Frontal cortex (tissue), 4 donors: ENCODE results near the gene POLR2A. TPM values are rescaled to one million over a fixed set of nuclear protein-coding genes. Genes with fewer than 3 reads are reported as not detected.
A peak's percentile ranks its signal among the peaks of the same experiment; 100 is the strongest.

ENCODE experiments used
- DNase-seq, 2 donors: peaks; one replicate each; pipeline ENCODE4 v3.0.0; 2012; ENCODE audit warnings: low spot score in 2 of 2
- FAIRE-seq: peaks from 2 replicates; lab custom pipeline; 2012; peaks lifted over from hg19 to GRCh38; lab: Jason Lieb, UNC
- total RNA-seq: library from RNA; depleted of rRNA; stranded (reverse); fragments of >200 nt; gene quantifications from one replicate; pipeline ENCODE4 v1.2.3, GENCODE V29; 2014
- donor health status: control.
- donor health status: control.
- donor health status: control.

Gene POLR2A
- total RNA-seq, result 33.0 TPM

DNA sequence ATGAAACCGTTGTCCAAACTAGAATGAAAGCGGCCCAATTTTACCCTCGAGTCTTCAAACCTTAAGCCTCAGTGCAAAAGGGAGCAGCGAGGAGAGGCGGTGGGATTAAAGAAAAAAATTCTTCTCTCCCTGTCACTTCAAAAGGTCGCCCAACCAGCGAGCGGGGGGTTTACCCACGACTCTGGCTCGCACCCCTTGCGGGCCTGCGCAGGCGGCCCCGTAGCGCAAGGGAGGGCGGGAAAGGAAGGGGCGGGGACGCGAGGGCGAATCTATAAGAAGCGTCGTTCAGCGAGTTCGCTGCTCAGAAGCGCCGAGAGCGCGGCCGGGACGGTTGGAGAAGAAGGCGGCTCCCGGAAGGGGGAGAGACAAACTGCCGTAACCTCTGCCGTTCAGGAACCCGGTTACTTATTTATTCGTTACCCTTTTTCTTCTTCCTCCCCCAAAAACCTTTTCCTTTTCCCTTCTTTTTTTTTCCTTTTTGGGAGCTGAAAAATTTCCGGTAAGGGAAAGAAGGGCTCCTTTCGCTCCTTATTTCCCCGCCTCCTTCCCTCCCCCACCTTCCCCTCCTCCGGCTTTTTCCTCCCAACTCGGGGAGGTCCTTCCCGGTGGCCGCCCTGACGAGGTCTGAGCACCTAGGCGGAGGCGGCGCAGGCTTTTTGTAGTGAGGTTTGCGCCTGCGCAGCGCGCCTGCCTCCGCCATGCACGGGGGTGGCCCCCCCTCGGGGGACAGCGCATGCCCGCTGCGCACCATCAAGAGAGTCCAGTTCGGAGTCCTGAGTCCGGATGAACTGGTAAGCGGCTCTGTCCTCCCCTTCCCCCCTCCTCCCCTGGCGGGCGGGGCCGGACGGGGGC, at the start of gene POLR2A:
TSS of gene POLR2A (plus strand) at position 300 of the 852 bp plus-strand sequence.
- FAIRE-seq (no peak), DNase-seq (peak; percentile 89 to 95)

DNA sequence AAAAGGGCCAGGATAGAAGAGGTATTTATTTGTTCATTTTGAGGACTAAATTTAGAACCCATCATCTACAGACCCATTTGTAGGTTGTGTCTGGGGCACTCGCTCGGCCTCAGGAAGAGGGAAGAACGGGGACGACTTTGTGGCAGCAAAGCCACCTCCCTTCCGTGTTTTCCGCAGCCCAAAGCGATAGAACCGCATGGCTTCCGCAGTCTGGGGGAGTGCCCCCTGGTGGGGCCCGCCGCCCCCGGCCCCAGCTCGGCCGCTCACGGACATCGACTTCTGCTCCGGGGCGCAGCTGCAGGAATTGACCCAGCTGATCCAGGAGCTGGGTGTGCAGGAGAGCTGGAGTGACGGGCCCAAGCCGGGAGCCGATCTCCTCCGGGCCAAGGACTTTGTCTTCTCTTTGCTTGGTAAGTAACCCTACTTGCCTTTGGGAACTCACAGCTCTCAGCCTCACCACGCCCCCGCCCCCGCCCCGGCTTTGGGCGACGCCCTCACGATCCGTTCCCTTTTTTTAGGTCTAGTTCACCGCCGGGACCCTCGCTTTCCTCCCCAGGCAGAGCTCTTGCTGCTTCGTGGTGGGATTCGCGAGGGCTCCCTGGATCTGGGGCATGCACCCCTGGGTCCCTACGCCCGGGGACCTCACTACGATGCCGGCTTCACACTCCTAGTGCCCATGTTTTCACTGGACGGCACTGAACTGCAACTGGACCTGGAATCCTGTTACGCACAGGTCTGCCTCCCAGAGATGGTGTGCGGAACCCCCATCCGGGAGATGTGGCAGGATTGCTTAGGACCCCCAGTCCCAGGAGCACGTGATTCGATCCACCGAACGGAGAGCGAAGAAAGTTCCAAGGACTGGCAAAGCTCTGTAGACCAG, 48.2 kb upstream of the POLR2A start:
- FAIRE-seq (no peak), DNase-seq (no peak)

DNA sequence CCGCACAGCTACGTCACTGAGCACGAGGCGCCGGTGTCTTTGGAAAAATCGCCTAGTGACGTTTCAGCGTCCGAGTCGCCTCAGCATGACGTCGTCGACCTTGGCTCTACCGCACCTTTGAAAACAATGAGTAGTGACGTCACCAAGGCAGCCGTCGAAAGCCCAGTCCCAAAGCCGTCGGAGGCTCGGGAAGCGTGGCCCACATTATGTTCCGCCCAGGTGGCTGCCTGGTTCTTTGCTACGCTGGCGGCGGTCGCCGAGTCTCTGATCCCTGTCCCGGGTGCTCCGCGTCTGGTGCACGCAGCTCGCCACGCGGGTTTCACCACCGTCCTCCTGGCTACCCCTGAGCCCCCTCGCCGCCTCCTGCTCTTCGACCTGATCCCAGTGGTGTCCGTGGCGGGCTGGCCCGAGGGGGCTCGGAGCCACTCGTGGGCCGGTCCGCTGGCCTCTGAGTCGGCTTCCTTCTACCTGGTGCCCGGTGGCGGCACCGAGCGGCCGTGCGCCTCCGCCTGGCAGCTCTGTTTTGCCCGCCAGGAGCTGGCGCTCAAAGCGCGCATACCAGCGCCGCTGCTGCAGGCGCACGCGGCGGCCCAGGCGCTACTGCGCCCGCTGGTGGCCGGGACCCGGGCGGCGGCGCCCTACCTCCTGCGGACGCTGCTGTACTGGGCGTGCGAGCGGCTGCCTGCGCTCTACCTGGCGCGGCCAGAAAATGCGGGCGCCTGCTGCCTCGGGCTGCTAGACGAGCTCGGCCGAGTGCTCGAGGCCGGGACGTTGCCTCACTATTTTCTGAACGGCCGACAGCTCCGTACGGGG, 47.4 kb upstream of the POLR2A start:
- no peak for FAIRE-seq
- DNase-seq, result peak; percentile 87 to 88

DNA sequence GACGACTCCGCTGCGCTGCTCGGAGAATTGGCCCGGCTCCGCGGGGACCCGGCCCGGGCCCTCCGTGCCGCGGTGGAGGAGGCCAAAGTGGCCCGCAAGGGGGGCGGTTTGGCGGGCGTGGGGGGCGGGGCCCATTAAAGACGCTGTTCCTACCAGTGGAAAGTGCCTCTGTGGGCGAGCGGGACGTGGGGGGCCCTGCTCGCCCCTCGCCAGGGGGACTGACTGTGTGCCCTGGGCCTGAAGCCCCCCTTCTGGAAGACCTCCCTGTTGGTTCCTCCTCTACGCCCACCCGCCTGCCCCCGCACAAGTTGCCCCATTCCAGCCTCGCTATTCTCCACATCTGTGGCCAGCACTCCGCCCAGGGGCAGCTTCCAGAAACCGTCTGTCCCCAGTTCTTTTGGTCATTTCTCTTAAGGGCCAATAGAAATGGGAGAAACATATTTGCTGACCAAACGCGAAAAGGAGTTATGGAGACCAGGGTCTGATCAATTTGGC, 46.8 kb upstream of the POLR2A start:
- FAIRE-seq, result no peak
- no peak for DNase-seq

DNA sequence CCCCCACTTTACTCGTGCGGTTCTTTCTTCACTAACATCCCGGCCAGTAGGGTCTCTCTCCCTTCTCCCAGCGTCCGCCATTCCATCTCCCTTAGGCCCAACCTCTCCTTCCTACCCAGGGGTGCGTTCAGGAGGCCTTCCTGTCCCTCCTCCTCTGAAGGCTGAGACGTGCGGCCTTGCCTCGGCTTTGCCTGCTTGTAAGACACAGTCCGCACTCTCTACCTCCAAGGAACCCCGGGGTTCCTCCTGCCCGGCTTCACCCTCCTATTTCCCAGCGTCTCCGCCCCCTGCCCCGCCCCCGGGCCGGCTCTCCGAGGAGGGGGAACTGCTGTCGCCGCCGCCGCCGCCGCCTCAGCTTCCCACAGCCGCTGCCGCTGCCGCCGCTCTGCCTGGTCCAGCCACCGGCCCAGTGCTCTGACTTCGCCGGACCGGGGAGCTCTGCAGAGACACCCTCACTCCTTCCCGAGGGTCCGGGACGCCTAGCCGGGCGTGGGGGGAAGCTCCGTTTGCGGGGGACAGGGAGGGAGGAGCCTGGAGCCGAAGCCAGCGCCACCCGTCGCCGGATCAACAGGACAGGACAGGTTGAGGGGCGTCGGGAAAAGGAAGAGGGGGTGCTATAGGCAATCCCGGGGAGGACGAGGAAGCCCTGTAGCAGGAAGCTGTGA, 46.1 kb upstream of the POLR2A start:
- no peak for FAIRE-seq
- peak; percentile 59 to 63 for DNase-seq

DNA sequence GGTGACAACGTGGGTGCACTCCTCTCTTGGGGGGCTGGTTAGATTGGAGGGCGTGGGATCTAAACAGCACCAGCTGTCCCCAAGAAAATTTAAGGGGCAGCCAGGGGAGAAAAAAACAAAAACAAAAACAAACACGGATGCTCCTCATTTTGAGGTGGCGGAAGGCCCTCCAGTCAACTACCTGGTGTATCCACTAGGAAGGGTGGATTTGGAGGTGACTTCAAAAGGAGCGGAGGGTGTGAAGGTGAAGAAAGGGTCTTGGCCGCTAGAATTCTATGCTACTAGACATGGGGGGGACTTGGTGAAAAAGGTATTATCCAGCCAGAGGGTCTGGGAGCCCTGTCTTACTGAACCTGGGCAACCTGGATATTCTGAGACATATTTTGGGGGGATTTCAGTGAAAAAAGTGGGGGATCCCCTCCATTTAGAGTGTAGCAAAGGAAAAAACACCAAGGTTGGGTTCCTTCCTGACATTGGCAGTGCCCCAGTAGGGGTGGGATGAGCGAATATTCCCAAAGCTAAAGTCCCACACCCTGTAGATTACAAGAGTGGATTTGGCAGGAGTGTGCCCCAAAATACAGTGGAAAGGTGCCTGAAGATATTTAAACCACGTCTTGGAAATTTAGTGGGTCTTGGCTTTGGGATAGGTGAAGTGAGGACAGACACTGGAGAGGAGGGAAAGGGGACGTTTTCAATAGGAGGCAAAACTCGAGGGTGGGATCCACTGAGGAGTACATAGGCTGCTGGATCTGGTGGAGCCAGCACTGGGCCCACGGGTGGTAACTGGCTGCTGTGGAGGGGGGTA, 45.3 kb upstream of the POLR2A start:
- DNase-seq (no peak), FAIRE-seq (no peak)

DNA sequence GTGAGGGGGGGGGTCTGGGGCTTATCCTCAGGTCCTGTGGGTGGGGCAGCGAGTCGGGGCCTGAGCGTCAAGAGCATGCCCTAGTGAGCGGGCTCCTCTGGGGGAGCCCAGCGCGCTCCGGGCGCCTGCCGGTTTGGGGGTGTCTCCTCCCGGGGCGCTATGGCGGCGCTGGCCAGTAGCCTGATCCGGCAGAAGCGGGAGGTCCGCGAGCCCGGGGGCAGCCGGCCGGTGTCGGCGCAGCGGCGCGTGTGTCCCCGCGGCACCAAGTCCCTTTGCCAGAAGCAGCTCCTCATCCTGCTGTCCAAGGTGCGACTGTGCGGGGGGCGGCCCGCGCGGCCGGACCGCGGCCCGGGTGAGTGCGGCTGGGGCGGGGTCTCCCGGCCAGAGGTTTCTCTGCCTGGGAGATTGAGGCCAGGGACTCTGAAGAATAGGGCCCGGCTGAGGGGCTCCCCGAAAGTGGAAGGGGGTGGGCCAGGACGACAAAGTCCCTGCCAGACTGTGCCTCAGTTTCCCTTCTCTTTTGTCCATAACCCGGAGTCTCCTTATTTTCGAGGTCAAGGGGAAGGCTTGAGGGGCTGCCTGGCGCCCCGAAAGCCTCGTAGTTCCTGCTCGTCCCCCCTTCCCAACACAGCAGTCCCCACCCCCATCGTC, 44.6 kb upstream of the POLR2A start, which contains the start of gene FGF11:
TSS of gene FGF11 (plus strand) at position 51 of the 651 bp plus-strand sequence. CDS start at position 160, 109 bp downstream.
- FAIRE-seq (no peak), DNase-seq (no peak)

DNA sequence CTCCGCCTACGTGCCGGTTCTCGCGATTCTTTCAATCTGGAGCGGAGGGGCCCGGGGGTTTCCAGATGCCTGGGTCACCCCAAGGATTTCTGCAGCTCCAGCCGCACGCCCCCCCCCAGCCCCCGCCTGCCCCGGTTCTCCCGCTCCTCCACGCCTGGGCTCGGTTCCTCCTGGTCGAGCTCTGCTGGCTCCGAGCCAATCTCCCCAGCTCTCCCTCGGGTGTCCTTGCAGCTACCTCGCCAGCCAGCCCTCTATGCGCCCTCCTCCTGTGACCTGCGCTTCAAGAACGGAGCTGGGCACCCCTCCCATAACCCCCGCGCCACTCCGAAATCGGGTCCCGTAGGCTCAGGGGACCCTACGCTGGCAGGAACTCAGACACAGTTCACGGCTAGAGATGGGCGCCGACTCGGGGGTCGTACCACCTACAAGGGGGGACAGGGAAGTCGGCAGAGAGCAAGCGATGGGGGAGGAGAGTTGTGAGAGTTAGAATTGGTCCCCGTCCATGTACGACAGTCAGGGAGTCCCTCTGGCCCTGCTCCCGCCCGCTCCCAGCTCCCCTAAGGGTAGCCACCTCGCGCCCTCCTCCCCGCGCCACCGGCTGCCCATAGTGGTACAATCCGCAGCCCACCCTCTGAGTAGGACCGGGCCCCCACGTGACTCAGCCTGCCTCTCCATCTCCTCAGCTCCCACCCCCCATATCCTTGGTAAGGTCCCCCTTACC, 43.9 kb upstream of the POLR2A start:
- no peak for FAIRE-seq
- no peak for DNase-seq

DNA sequence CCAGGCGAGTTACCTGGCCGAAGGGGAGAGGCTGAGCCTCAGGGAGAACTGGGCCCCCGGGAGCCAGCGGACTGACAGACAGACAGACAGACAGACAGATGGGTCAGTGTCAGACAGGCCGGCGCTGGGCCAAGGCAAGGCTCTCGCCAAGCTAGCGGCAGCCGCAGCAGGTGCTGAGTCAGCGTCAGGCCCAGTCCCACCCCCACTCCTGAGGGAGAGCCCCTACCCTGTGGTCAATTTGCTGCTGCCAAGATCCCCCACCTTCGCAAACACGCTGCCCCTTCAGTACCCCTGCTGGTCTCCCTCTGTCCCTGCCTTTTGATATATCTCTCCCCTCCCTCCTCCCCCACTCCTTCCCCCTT, 43.4 kb upstream of the POLR2A start:
- DNase-seq (no peak), FAIRE-seq (no peak)

DNA sequence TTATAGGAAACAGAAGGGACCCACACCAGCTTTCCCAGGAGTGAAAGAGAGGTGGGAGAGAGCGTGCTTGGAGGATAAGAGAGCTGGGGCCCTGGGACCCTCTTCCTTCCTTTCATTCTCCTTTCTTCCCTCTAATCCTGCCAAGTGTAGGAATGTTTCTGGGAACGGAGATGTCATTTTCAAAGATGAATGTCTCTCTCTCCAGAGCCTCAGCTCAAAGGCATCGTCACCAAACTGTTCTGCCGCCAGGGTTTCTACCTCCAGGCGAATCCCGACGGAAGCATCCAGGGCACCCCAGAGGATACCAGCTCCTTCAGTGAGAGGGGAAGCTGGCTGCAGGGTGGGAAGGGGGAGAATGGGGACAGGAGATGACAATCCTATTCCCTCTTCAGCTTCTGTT, 42.9 kb upstream of the POLR2A start:
- DNase-seq, result no peak
- FAIRE-seq, result no peak

DNA sequence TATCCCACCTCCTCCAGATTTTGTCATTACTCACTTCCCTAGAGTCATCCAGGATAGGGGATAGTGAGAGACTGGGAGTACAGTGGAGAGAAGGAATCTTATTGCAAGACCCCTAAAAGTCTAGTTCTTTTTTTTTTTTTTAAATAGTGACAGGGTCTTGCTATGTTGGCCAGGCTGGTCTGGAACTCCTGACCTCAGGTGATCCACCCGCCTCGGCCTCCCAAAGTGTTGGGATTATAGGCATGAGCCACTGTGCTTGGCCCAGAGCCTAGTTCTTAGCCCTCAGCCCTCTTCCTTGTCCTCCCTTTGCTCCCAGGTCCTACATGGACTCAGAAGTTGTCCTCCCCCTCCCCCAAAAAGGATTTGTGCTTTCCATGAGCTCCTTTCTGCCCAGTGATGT, 42.0 kb upstream of the POLR2A start:
- FAIRE-seq, result no peak
- no peak for DNase-seq

DNA sequence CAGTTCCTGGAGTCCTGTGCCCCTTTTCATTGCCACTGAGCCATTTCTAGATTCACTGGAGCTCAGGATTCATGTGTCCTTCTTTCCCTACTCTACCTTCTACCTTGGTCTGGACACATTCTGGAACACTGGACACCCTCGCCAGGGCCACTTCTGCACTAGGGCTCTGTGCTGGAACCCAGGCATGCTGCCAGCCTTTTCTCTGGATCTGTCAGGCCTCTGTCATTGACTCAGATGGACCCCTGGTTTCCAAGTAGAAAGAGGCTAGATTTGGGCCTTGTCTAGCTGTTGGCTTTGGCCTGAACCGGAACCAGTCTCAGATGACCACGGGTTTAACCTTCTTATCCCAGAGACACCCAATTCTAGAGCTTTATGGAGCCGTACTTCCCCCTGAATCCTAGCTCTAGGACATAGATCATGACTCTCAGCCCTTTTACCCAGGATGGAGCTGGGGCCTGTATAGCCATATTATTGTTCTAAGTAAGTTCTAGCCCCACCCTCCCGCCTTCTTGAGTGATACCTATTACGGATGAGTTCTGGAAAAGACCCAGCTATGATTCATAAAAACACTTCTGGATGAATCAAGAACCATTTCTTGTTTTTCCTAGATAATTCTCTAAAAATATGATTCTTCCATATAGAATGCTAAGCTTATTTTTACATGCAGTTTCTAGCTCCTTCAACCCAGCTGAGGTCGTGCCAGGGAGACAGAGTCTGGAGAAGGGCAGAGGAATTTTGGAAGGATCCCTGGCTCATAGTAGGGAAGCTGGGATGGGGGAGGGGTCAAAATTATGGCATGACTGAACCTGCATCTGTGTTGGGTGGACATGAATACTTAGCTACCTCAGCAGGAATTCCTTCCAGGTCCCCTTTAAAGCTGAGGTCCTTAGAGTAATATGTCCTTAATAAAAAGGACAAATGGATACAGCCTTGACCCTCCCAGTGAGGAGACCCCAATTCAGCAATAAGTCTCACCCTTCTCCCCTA, 40.4 kb upstream of the POLR2A start:
- FAIRE-seq, result no peak

DNA sequence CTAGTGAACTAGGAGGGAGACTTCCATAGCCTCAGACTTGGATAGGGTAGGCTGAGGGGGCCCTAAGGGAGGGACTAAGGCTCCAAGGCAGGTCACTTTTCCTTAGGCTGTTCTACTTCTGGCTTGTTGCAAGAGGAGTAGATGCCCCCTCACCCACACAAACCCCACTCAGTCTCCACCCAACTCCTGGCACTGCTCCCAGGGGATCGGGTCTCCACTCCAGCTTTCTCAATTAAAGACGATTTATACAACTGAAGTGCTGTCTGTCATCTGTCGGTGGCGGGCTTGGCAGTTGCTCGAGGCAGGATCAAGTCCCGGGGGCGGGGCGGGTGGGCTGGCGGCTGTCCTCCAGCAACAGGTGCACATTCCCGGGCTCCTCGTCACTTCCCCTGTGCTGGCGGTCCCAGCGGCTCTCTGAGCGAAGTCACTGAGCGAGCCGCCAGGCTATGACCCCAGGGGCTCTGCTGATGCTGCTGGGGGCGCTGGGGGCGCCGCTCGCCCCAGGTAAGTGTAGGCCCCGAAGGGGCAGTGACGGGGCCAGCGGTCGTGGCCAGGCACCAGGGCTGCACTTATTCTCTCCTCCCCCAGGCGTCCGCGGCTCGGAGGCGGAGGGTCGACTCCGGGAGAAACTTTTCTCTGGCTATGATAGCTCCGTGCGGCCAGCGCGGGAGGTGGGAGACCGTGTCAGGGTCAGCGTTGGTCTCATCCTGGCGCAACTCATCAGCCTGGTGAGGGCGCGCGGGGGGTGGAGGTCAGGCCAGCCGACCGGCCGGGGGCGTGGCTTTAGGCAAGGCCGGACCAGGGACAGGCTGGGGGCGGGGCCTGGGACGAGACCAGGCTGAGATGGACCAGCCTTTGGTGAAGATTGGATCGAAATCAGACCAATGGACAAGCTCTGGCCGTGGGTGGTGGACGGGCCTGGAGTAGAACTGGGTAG, 39.2 kb upstream of the POLR2A start, which contains the start of gene CHRNB1:
TSS of gene CHRNB1 (plus strand) at position 380 of the 937 bp plus-strand sequence. CDS start at position 447, 67 bp downstream.
- DNase-seq (peak; percentile 81 to 85), FAIRE-seq (no peak)

More for the DNA sequence above, 40.4 kb upstream of the POLR2A start:
- DNase-seq, result no peak

DNA sequence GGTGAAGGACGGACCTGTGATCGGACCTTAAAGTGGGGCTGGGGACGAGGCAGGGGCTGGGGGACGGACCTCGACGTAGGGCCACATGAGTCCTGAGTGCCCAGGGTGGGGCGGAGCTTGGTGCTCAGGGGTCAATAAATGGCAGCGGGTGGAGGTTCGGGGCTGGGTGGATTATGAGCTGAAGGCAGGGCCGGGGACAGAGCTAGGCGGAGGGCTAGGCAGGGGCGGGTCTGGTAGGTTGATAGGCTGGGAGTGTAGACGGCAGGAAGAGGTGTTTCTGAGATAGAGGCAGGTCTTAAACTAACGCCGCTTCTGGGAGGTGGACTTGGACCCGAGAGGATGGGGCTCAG, 38.6 kb upstream of the POLR2A start:
- DNase-seq, result no peak

DNA sequence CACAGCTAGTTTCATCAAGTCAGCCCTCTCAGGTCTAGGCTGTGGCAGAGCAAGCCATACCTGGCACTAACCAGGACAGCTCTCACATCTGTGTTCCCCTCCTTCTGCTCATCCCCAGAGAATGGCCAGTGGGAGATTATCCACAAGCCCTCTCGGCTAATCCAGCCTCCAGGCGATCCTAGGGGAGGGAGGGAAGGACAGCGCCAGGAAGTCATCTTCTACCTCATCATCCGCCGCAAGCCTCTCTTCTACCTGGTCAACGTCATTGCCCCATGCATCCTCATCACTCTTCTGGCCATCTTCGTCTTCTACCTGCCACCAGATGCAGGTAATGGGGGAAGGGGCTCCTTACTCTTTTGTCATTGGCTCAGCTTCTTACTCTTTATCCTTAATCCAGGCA, 35.7 kb upstream of the POLR2A start:
- FAIRE-seq (no peak), DNase-seq (no peak)

More for the DNA sequence above, 38.6 kb upstream of the POLR2A start:
- no peak for FAIRE-seq
